EH (cell line): ENCODE measurements around the gene TBC1D3B.
"Not testable (repeated sequence)": the region's sequence is repeated elsewhere in the genome, so short reads cannot be mapped to it uniquely, and the experiment has no call there.

ENCODE experiments used
- DNase-seq: peaks from one replicate; pipeline ENCODE4 v3.0.0-alpha.2; 2015; ENCODE audit warnings: low read depth

TBC1D3B gene

GRCh38 chr17:36201102-36201501 lies 24.7 kb upstream of the TBC1D3B start:
- not testable (repeated sequence) for DNase-seq

GRCh38 chr17:36198831-36199465 lies 22.5 kb upstream of the TBC1D3B start:
- DNase-seq: no peak

GRCh38 chr17:36197387-36197703 lies 20.9 kb upstream of the TBC1D3B start:
- no peak for DNase-seq

- DNase-seq: no peak
These were observed 19.7 kb upstream of the TBC1D3B start for GRCh38 chr17:36196131-36196486.

- no peak for DNase-seq
These were observed 19.1 kb upstream of the TBC1D3B start for GRCh38 chr17:36195434-36196130.

GRCh38 chr17:36194832-36195433 lies 18.5 kb upstream of the TBC1D3B start:
- DNase-seq: not testable (repeated sequence)

- not testable (repeated sequence) for DNase-seq
These were observed 17.9 kb upstream of the TBC1D3B start for GRCh38 chr17:36194147-36194831.

- DNase-seq: no peak
These were observed 16.9 kb upstream of the TBC1D3B start for GRCh38 chr17:36193216-36193775.

GRCh38 chr17:36190549-36191330 lies 14.3 kb upstream of the TBC1D3B start:
- DNase-seq: not testable (repeated sequence)

GRCh38 chr17:36189993-36190392 lies 13.6 kb upstream of the TBC1D3B start:
- DNase-seq: not testable (repeated sequence)

- no peak for DNase-seq
These were observed 12.5 kb upstream of the TBC1D3B start for GRCh38 chr17:36188891-36189306.

- DNase-seq: not testable (repeated sequence)
These were observed 11.7 kb upstream of the TBC1D3B start for GRCh38 chr17:36187943-36188665.

- not testable (repeated sequence) for DNase-seq
These were observed 10.7 kb upstream of the TBC1D3B start for GRCh38 chr17:36186810-36187763.

GRCh38 chr17:36185416-36185815 lies 9.0 kb upstream of the TBC1D3B start:
- DNase-seq: no peak

GRCh38 chr17:36184023-36184765 lies 7.8 kb upstream of the TBC1D3B start:
- DNase-seq: no peak

GRCh38 chr17:36183001-36183971 lies 6.8 kb upstream of the TBC1D3B start:
- peak; percentile 70 for DNase-seq

GRCh38 chr17:36182176-36183000 lies 6.0 kb upstream of the TBC1D3B start:
- peak; percentile 6 for DNase-seq
